SU-DHL-6 (cell line): ENCODE data around the gene AGO3.

Source experiments
- H2AFZ ChIP-seq: fragments of 200-600 bp; sonication (generic); 2 replicates; pipeline ENCODE4 v1.6.1; 2014; ENCODE audit warnings: low read depth, mild to moderate bottlenecking, moderate library complexity, mixed read lengths, antibody characterized with exemption, low read length; ENCODE audit not compliant: severe bottlenecking
- H3F3A ChIP-seq: fragments of 200-600 bp; shearing (Covaris generic); 2 replicates; pipeline ENCODE4 v1.6.0; 2016; ENCODE audit warnings: antibody characterized with exemption, mild to moderate bottlenecking; ENCODE audit not compliant: insufficient read depth
- H3K27ac ChIP-seq: fragments of 200-600 bp; sonication (generic); 2 replicates; pipeline ENCODE4 v1.5.1; 2016; ENCODE audit warnings: low read depth, mild to moderate bottlenecking, low read length, moderate library complexity, mixed read lengths
- H3K27me3 ChIP-seq: fragments of 200-600 bp; sonication (generic), shearing (Covaris generic); 2 replicates; pipeline ENCODE4 v1.6.0; 2014; ENCODE audit warnings: mild to moderate bottlenecking, low read length
- H3K36me3 ChIP-seq: fragments of 200-600 bp; sonication (generic); 2 replicates; pipeline ENCODE4 v1.6.1; 2014; ENCODE audit warnings: mild to moderate bottlenecking, low read length, mixed read lengths
- H3K4me2 ChIP-seq: fragments of 300-600, 200-600 bp; shearing (Covaris generic), sonication (generic); 2 replicates; pipeline ENCODE4 v1.6.0; 2014; ENCODE audit warnings: low read length, low read depth, mild to moderate bottlenecking; ENCODE audit not compliant: poor library complexity, severe bottlenecking
- H3K4me3 ChIP-seq: fragments of 200-600 bp; sonication (generic); 2 replicates; pipeline ENCODE4 v1.5.1; 2014; ENCODE audit warnings: antibody characterized with exemption, low read length, mild to moderate bottlenecking, mixed read lengths; ENCODE audit not compliant: insufficient read depth, poor library complexity, severe bottlenecking
- H3K79me2 ChIP-seq: fragments of 200-600 bp; sonication (generic); 2 replicates; pipeline ENCODE4 v1.6.1; 2014; ENCODE audit warnings: mild to moderate bottlenecking, low read length, moderate library complexity; ENCODE audit not compliant: insufficient read depth
- H3K9ac ChIP-seq: fragments of 200-600 bp; sonication (generic); 2 replicates; pipeline ENCODE4 v1.7.0; 2014; ENCODE audit warnings: mild to moderate bottlenecking, low read length
- H3K9me2 ChIP-seq: fragments of 200-600 bp; sonication (generic); replicated peaks from 2 replicates; pipeline ENCODE4 v1.6.1; 2014; ENCODE audit warnings: low read length; ENCODE audit not compliant: insufficient read depth
- H3K9me3 ChIP-seq: fragments of 200-600 bp; sonication (generic); 2 replicates; pipeline ENCODE4 v1.6.1; 2014; ENCODE audit warnings: low read length, mixed read lengths; ENCODE audit not compliant: insufficient read depth
- H4K20me1 ChIP-seq: fragments of 200-600 bp; sonication (generic); 2 replicates; pipeline ENCODE4 v1.6.1; 2014; ENCODE audit warnings: low read depth, mild to moderate bottlenecking, antibody characterized with exemption, low read length, moderate library complexity, mixed read lengths
- CTCF ChIP-seq: fragments of 200-600 bp; sonication (generic); IDR thresholded peaks from one replicate; pipeline ENCODE4 v1.5.1; 2017; ENCODE audit warnings: antibody characterized with exemption, mild to moderate bottlenecking, low read length, moderate library complexity; ENCODE audit not compliant: insufficient read depth, poor library complexity, severe bottlenecking
- EZH2phosphoT487 ChIP-seq: fragments of 200-600 bp; sonication (generic), shearing (Covaris generic); conservative IDR thresholded peaks from 2 replicates; pipeline ENCODE4 v1.6.1; 2018; ENCODE audit warnings: mild to moderate bottlenecking, antibody characterized with exemption, low read length, moderate library complexity, mixed read lengths

AGO3 gene

GRCh38 chr1:36107394-36107793, 176.5 kb downstream of the AGO3 start:
- Histone ChIP-seq H4K20me1 (no peaks in the 10 kb centered on the region), H3K27me3 (no peaks in the 10 kb centered on the region), H3K4me2 (no peak overlapping the region), H3K4me3 (no peak overlapping the region), H3K9me3 (no peaks in the 10 kb centered on the region), H3F3A (no peaks in the 10 kb centered on the region), H3K9ac (no peak overlapping the region), H3K79me2 (no peaks in the 10 kb centered on the region), H3K27ac (no peak overlapping the region), H3K36me3 (no peaks in the 10 kb centered on the region), H3K9me2 (no peaks in the 10 kb centered on the region), H2AFZ (no peak overlapping the region)
- no peak for TF ChIP-seq CTCF
- no peak for TF ChIP-seq EZH2phosphoT487

DNA sequence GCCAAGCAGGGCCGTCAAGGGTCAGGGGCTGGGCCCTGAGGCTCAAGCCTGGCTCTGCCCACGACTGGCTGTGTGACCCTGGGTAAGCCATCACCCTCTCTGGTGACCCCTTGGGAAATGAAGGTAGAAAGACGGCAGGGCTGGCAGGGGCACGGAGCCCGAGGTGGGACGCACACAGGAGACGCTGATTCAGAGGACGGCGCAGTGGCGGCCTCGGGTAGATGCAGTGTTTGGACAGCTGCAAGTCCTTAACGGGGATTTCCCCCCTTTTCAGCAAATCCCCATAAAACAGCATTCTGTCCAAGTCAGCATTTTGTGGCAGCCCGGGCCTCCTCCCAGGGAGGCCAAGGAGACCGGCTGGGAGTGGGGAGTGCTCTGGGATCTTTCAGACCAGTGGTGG, 177.4 kb downstream of the AGO3 start:
- H3K4me2 ChIP-seq: no peak overlapping the region

DNA sequence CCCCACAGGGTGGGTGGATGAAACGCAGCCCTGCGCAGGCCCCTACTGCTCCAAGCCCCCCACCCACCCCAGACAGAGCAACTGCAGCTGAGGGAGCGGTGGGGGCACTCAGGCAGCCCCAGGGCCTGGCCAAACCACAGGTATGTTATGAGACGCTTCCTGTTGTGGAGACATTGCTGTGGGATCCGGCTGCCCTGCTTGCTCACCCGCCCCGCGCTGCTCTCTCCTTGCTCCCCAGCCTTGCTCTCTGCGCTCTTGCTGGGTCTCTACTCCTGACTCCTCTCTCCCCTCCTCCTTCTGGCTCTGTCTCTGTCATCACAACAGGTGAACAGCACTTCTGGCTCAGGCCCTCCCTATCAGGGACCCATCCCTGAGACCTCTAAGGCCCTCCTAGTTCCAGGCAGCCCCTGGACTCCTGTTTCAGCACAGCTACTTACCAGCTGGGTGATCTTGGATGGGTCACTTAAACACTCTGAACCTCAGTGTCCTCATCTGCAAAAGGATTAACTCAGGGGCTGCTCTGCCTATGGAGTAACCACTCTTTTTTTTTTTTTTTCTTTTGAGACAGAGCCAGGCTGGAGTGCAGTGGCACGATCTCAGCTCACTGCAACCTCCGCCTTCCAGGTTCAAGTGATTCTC, 178.3 kb downstream of the AGO3 start:
- H3K27me3 ChIP-seq: no peaks in the 10 kb centered on the region
- H3K9ac ChIP-seq: no peak overlapping the region

More for the DNA sequence above, 177.4 kb downstream of the AGO3 start:
- no peaks in the 10 kb centered on the region for H3F3A ChIP-seq
- no peaks in the 10 kb centered on the region for H3K36me3 ChIP-seq
- no peaks in the 10 kb centered on the region for H3K27me3 ChIP-seq
- no peaks in the 10 kb centered on the region for H4K20me1 ChIP-seq
- H3K9ac ChIP-seq: no peak overlapping the region
- no peaks in the 10 kb centered on the region for H3K9me2 ChIP-seq
- no peak overlapping the region for H3K27ac ChIP-seq
- no peaks in the 10 kb centered on the region for H3K79me2 ChIP-seq
- no peaks in the 10 kb centered on the region for H3K9me3 ChIP-seq
- TF ChIP-seq EZH2phosphoT487 (no peak), CTCF (no peak)
- no peak overlapping the region for H2AFZ ChIP-seq
- no peak overlapping the region for H3K4me3 ChIP-seq

More for the DNA sequence above, 178.3 kb downstream of the AGO3 start:
- TF ChIP-seq CTCF (no peak), EZH2phosphoT487 (no peak)
- Histone ChIP-seq H3K36me3 (no peaks in the 10 kb centered on the region), H2AFZ (no peak overlapping the region), H3K4me3 (no peak overlapping the region), H3K9me2 (no peaks in the 10 kb centered on the region), H3F3A (no peaks in the 10 kb centered on the region), H4K20me1 (no peaks in the 10 kb centered on the region), H3K9me3 (no peaks in the 10 kb centered on the region), H3K27ac (no peak overlapping the region), H3K79me2 (no peaks in the 10 kb centered on the region), H3K4me2 (no peak overlapping the region)
